Measurements from ENCODE around the gene PARD3.

DNA sequence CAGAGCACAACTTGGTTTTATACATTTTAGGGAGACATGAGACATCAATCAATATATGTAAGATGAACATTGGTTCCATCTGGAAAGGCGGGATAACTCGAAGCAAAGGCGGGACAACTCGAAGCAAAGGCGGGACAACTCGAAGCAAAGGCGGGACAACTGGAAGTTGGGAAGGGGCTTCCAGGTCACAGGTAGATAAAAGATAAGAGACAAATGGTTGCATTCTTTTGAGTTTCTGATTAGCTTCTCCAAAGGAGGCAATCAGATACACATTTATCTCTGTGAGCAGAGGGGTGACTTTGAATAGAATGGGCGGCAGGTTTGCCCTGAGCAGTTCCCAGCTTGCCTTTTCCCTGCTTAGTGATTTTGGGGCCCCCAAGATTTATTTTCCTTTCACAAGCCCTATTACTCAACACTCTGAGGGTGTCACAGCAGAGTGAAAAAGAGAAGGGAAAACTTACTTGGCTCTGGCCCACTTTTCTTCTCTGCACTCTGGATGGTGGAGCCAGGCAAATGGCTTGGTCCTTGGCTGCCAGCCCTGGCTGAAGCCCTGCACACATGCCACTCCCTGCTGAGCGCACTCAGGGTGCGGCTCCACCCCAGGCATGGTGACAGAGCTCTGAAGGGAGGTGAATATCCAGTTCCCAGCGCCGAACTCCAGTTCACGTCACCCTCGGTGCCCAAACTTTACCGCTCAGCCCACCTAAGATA is 46.7 kb downstream of the PARD3 start:
- TF ChIP-seq, protein P1, sequence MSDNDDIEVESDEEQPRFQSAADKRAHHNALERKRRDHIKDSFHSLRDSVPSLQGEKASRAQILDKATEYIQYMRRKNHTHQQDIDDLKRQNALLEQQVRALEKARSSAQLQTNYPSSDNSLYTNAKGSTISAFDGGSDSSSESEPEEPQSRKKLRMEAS (IDR thresholded peaks at IDR 0.05; ENCODE audit: insufficient read depth, insufficient read length) = no peak
- TF ChIP-seq, protein P2, sequence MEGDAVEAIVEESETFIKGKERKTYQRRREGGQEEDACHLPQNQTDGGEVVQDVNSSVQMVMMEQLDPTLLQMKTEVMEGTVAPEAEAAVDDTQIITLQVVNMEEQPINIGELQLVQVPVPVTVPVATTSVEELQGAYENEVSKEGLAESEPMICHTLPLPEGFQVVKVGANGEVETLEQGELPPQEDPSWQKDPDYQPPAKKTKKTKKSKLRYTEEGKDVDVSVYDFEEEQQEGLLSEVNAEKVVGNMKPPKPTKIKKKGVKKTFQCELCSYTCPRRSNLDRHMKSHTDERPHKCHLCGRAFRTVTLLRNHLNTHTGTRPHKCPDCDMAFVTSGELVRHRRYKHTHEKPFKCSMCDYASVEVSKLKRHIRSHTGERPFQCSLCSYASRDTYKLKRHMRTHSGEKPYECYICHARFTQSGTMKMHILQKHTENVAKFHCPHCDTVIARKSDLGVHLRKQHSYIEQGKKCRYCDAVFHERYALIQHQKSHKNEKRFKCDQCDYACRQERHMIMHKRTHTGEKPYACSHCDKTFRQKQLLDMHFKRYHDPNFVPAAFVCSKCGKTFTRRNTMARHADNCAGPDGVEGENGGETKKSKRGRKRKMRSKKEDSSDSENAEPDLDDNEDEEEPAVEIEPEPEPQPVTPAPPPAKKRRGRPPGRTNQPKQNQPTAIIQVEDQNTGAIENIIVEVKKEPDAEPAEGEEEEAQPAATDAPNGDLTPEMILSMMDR (IDR thresholded peaks at IDR 0.05; ENCODE audit: extremely low read depth in 1 of 2, insufficient read depth in 1 of 2, low read depth in 1 of 2, low read length in 2 of 2) = no peak
- TF ChIP-seq POLR2AphosphoS5 (IDR thresholded peaks at IDR 0.05; ENCODE audit: insufficient read depth, low read depth, low read length) (no peak), POLR2A (IDR thresholded peaks at IDR 0.05; ENCODE audit: low read depth, low read length) (no peak), JUN (IDR thresholded peaks at IDR 0.05; ENCODE audit: borderline replicate concordance, insufficient read depth, insufficient read length, low read depth) (no peak)
